ENCODE results near the gene CEP170. TPM values are rescaled to one million over a fixed set of nuclear protein-coding genes. Genes with fewer than 3 reads are reported as not detected.

The CEP170 gene
- total RNA-seq, 1 donor from 2014 or later, result 128 TPM

DNA sequence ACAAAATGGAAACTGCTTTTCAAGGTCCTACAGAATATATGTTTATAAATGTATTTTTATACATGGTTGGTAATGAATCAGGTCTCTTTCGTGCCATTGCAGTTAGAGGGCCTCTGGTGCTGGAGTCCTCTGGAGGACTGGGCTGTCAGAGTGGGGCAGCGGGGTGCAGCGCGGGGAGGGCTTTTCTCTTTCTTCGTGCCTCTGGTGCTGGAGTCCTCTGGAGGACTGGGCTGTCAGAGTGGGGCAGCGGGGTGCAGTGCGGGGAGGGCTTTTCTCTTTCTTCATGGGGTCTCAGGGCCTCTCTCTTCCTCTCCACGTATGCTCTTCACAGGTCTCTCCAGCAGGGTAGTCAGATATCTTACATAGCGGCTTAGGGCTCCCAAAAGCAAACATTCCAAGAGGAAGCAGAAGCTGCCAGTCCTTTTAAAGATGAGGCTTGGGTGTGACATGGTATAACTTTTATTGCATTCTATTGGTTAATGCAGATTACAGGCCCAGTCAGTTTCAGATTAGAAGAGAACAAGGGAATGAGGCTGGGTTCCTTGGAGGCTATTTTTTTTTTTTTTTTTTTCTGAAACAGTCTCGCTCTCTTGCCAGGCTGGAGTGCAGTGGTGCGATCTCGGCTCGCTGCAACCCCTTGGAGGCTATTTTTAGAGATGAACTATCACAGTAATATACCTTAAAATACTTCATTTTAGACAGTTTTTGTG is 13.8 kb upstream of the CEP170 start:
- DNase-seq (ENCODE audit: extremely low read depth, low read depth, low spot score), result no peak

GRCh38 chr1:243267914-243268653 is 13.0 kb upstream of the CEP170 start:
- peak; percentile 77 for DNase-seq (ENCODE audit: extremely low read depth, low read depth, low spot score)

GRCh38 chr1:243267471-243267880 is 12.4 kb upstream of the CEP170 start:
- no peak for DNase-seq (ENCODE audit: extremely low read depth, low read depth, low spot score)

DNA sequence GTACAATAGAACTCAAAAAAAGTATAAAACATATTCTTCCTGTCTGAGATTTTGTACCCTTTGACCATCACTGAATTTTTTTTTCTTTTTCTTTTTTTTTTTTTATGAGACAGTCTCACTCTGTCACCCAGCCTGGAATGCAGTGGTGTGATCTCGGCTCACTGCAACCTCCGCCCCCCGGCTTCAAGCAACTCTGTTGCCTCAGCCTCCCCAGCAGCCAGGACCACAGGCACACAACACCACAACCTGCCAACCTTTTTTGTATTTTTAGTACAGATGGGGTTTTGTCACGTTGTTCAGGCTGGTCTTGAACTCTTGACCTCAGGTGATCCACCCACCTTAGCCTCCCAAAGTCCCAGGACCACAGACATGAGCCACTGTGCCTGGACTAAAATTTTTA is 11.2 kb upstream of the CEP170 start:
- DNase-seq (ENCODE audit: extremely low read depth, low read depth, low spot score), result no peak

DNA sequence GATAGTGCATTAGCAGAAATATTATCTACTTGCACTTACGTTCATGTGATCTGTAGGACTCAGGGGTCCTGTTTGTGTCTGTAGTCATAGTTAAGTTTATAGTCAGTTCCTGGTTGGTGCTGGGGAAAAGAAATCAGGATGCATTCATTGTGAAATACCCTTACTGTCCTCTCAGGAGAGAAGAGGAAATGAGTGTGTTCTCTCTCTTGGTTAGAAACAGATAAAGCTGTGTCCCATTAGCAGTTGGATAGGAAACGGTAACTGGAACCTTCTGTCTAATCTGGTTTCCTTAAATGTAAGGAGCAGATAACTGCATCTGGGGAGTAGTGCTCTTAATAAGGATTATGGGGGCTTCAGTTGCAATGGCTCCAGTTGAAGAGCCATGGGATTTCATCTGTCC is 9.6 kb upstream of the CEP170 start:
- DNase-seq (ENCODE audit: extremely low read depth, low read depth, low spot score), result peak; percentile 73

- no peak for DNase-seq (ENCODE audit: extremely low read depth, low read depth, low spot score)
Observed at GRCh38 chr1:243261390-243261789, 6.3 kb upstream of the CEP170 start.

DNA sequence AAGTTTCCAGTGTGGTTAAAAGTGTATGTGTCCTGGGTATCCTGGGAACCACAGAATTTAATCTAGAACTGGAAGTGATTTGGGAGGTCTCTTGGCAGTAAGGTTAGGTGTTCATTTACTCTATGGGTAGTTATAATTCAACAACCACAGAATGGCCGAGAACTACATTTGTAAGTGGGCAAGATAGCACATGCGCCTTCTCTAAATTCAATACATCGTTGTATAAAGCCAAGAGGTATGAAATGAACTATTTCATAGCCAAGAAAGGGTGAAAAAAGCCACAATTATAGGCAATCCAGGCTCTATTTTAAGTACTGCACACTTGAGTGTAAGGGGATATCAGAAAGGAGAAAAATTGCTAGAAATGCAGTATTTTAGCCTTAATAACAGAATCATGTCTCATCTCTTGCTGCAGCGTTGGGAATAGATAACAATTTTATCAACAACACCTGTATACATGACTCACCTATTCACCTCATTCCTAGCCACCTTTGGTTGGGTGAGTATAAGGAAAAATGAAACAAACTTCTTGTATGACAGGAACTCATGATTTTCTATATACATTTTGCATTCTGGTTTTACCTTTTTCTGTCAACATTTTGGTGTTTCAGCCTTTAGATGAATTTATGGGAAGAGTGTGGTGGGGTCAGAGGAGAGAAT is 5.3 kb upstream of the CEP170 start:
- DNase-seq (ENCODE audit: extremely low read depth, low read depth, low spot score), result no peak

- DNase-seq (ENCODE audit: extremely low read depth, low read depth, low spot score), result no peak
Observed at GRCh38 chr1:243258731-243259130, 3.6 kb upstream of the CEP170 start.

GRCh38 chr1:243257189-243257588 is 2.1 kb upstream of the CEP170 start:
- no peak for DNase-seq (ENCODE audit: extremely low read depth, low read depth, low spot score)

DNA sequence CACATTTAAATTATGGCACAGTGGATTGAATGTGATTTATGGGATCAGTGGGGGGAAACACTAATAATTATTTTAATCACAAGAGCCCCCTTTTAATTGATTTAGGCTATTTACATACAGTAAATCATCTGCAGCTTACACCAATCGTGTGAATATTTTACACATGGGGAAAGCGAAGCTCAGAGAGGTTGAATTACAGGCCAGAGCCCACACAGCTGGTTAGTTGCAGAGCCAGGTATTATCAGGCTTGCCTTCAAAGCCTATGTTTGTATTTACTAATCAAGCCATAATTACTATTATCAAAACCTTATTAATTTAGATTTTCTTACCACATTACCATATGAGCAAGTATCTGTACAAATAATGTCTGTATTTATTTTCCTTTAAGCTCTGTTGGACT is 1.5 kb upstream of the CEP170 start:
- no peak for DNase-seq (ENCODE audit: extremely low read depth, low read depth, low spot score)

DNA sequence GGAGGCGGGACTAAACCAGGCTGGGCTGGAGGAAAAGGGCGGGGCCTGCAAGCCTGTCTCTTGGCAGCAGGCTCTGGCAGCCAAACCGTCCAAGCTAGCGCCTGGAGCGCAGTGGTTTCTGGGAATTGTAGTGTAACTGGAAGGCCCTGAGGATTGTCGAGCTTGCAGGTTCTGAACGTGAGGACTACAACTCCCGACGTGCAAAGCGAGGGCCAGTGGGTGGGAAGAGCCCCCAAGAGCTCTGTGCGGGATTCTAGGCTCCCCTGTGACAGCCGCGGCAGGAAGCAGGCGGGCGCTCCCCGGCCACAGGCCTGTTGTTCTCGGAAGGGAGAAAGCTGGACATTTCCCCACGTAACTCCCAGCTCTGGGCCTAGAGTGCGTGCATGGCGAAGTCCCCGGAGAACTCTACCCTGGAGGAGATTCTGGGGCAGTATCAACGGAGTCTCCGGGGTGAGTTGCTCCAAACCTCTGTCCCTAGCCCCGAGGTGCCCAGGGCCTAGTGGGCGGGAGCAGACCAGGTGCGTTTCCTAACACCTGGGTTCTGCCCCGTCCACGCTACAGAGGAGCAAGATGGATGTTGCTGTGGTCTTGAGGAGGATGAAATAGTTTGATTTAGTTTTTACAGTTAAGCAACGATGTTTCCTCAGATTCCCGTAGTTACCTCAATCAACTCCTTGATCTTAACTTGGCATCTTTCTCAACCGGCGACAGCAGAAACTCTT is 871 bp upstream of the CEP170 start, which contains the start of gene SDCCAG8:
Gene SDCCAG8, plus strand, starts transcription at position 251 of the 722 bp plus-strand sequence. Its CDS starts 133 bp downstream, at position 384.
- DNase-seq (ENCODE audit: extremely low read depth, low read depth, low spot score), result peak; percentile 99

DNA sequence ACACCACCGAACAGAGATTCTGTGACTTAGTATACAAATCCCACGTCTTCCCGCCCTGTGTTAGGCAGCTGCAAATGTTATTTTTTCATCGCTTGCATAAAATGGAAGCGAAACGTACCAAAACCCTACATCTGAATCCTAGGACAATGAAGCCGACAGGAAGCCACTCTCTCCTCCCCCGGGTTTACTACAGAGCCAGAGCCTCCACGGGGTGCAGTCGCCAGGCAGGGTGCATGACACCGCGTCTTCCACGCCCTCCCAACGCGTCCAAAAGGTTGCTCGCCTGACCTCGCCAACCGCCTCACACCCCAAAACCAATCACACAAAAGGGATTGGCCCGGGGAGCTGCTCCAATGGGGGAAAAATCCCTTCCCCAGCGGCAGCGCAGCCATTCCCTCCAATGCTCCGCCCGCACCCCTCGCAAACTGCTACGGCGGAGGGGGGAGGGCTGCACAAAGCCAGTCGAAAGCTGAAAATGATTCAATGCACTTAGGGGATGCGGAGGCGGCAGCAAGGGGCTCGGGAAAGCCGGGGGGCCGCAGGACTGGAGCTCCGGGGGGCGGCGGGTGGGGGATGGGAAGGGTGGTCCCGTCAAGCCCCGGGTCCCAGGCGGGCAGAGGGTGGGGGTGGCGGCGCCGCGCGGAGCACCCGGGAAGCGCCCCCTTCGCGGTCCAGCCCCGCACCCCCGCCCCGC is 701 bp downstream of the CEP170 start:
- no peak for DNase-seq (ENCODE audit: extremely low read depth, low read depth, low spot score)

- DNase-seq (ENCODE audit: extremely low read depth, low read depth, low spot score), result no peak
Observed at GRCh38 chr1:243253926-243254232, 1.2 kb downstream of the CEP170 start.

GRCh38 chr1:243253211-243253925 is 1.7 kb downstream of the CEP170 start:
- no peak for DNase-seq (ENCODE audit: extremely low read depth, low read depth, low spot score)

DNA sequence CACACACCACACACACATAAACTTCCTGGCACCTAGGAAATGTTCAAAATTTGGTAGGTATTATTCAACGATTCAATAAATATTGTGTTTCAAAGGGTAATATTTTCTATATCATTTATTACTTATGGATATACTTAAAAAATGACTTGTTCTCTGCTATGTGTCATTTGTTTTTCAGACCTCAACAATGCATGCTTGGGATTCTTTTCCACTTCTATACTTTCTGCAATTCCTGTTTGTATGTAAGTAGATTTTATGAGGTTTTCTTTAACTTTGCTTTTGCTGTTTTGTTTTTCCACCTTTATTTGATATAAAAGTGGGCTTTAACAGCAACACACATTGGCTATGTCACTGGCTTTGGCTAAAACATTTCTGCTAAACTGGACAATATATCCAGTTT is 3.5 kb downstream of the CEP170 start:
- DNase-seq (ENCODE audit: extremely low read depth, low read depth, low spot score), result no peak

DNA sequence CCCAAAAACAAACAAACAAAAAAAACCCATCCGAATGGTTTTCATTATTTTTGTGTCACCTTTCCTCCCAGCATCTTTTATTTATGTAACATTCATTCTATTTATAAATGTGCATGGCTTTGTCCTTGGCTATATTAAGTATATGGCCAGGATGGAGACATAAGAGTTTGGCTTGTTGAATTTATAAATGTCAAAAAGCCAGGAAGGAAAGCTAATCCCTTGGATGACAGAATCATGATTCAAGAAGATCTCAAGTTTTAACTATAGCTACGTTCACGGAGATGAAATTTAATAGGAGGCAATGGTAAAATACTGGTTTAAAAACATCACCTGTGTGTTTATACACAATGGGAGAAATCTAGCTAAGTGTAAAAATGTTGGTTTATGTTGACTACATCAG is 5.0 kb downstream of the CEP170 start:
- DNase-seq (ENCODE audit: extremely low read depth, low read depth, low spot score), result no peak

- no peak for DNase-seq (ENCODE audit: extremely low read depth, low read depth, low spot score)
Observed at GRCh38 chr1:243249214-243249613, 5.9 kb downstream of the CEP170 start.

DNA sequence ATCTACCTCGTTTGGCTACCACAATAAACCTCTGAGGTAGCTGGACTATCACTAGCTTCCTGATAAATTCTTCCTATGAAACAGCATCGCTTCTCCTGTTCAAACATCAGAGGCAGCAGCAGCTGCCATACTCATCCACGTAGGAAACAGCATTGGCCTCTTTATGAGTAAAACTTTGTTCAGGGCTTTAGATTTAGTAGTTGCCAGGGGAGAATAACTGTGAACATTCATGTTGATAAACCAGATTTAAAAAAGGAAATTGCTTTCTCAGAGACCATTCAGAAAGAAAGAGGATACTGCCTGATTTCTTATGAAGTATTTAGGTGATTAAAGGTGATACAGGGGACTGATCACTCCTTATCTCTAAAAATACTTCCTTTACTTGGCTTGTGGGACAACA is 7.2 kb downstream of the CEP170 start:
- no peak for DNase-seq (ENCODE audit: extremely low read depth, low read depth, low spot score)

- DNase-seq (ENCODE audit: extremely low read depth, low read depth, low spot score), result no peak
Observed at GRCh38 chr1:243246916-243247315, 8.2 kb downstream of the CEP170 start.

GRCh38 chr1:243244432-243244841 is 10.6 kb downstream of the CEP170 start:
- DNase-seq (ENCODE audit: extremely low read depth, low read depth, low spot score), result no peak
